Endothelial cell of umbilical vein (primary cell): ENCODE measurements around the gene LEAP2.

ENCODE experiments used
- EZH2 ChIP-seq: IDR thresholded peaks from 2 replicates; pipeline ENCODE4 v1.6.1; 2012; ENCODE audit warnings: borderline replicate concordance, low read depth, mild to moderate bottlenecking, moderate library complexity, low read length, inconsistent platforms; ENCODE audit not compliant: severe bottlenecking
- JUN ChIP-seq: IDR thresholded peaks from 2 replicates; pipeline ENCODE4 v1.6.1; 2011; ENCODE audit warnings: borderline replicate concordance, low read depth; ENCODE audit not compliant: insufficient read length, insufficient read depth
- POLR2A ChIP-seq: IDR thresholded peaks from 2 replicates; pipeline ENCODE4 v1.6.1; 2012; ENCODE audit warnings: low read depth, mild to moderate bottlenecking, control low read depth, low read length
- POLR2AphosphoS5 ChIP-seq: IDR thresholded peaks from 2 replicates; pipeline ENCODE4 v1.6.1; 2012; ENCODE audit warnings: low read depth, mild to moderate bottlenecking, control low read depth, low read length, moderate library complexity; ENCODE audit not compliant: insufficient read depth
- TF ChIP-seq, protein P1 (sequence below), 2 donors: IDR thresholded peaks; 1 replicate in 1 of 2; 2 replicates in 1 of 2; pipeline ENCODE4 v1.5.1; 2011; ENCODE audit warnings: low read length in 2 of 2, mild to moderate bottlenecking in 2 of 2, moderate library complexity in 2 of 2, control low read depth in 1 of 2, inconsistent platforms in 1 of 2, low read depth in 1 of 2; ENCODE audit not compliant: insufficient read depth in 1 of 2; ENCODE audit errors: extremely low read depth in 1 of 2

- TF ChIP-seq, protein P1, sequence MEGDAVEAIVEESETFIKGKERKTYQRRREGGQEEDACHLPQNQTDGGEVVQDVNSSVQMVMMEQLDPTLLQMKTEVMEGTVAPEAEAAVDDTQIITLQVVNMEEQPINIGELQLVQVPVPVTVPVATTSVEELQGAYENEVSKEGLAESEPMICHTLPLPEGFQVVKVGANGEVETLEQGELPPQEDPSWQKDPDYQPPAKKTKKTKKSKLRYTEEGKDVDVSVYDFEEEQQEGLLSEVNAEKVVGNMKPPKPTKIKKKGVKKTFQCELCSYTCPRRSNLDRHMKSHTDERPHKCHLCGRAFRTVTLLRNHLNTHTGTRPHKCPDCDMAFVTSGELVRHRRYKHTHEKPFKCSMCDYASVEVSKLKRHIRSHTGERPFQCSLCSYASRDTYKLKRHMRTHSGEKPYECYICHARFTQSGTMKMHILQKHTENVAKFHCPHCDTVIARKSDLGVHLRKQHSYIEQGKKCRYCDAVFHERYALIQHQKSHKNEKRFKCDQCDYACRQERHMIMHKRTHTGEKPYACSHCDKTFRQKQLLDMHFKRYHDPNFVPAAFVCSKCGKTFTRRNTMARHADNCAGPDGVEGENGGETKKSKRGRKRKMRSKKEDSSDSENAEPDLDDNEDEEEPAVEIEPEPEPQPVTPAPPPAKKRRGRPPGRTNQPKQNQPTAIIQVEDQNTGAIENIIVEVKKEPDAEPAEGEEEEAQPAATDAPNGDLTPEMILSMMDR (IDR thresholded peaks at IDR 0.05; ENCODE audit: extremely low read depth in 1 of 2, insufficient read depth in 1 of 2, low read depth in 1 of 2, low read length in 2 of 2), result no peak
- TF ChIP-seq POLR2A, result no peak
- no peak for TF ChIP-seq EZH2
- no peak for TF ChIP-seq POLR2AphosphoS5
- TF ChIP-seq JUN, result no peak
Observed at GRCh38 chr5:132896685-132897084, 23.2 kb downstream of the LEAP2 start.
